Parathyroid adenoma (tissue), 2 donors: ENCODE results near the gene TRIM13.
"Not testable (repeated sequence)": the region's sequence is repeated elsewhere in the genome, so short reads cannot be mapped to it uniquely, and the experiment has no call there.

Source experiments
- H2AFZ ChIP-seq: fragments of 300-600 bp; sonication (generic); one replicate; pipeline ENCODE4 v1.7.0; 2017; ENCODE audit warnings: antibody characterized with exemption, mild to moderate bottlenecking
- H3K27ac ChIP-seq: fragments of 300-600 bp; sonication (generic); one replicate; pipeline ENCODE4 v1.7.0; 2017
- H3K27me3 ChIP-seq: fragments of 300-600 bp; sonication (generic); one replicate; pipeline ENCODE4 v1.7.0; 2017; ENCODE audit warnings: low read length; ENCODE audit not compliant: control insufficient read depth, insufficient read depth
- H3K36me3 ChIP-seq: fragments of 300-600 bp; sonication (generic); one replicate; pipeline ENCODE4 v1.7.0; 2017; ENCODE audit warnings: low read length; ENCODE audit not compliant: control insufficient read depth, insufficient read depth
- H3K4me1 ChIP-seq: fragments of 300-600 bp; sonication (generic); one replicate; pipeline ENCODE4 v1.7.0; 2017; ENCODE audit warnings: control low read depth
- H3K4me2 ChIP-seq: fragments of 300-600 bp; sonication (generic); one replicate; pipeline ENCODE4 v1.7.0; 2017; ENCODE audit warnings: low read length
- H3K4me3 ChIP-seq: fragments of 300-600 bp; sonication (generic); one replicate; pipeline ENCODE4 v1.7.0; 2017; ENCODE audit warnings: low read depth, low read length
- H3K79me2 ChIP-seq: fragments of 300-600 bp; sonication (generic); one replicate; pipeline ENCODE4 v1.7.0; 2017; ENCODE audit warnings: control low read depth
- H3K9ac ChIP-seq: fragments of 300-600 bp; sonication (generic); one replicate; pipeline ENCODE4 v1.7.0; 2017; ENCODE audit warnings: mild to moderate bottlenecking
- H3K9me3 ChIP-seq: fragments of 300-600 bp; sonication (generic); one replicate; pipeline ENCODE4 v1.7.0; 2017; ENCODE audit warnings: low read length; ENCODE audit not compliant: control insufficient read depth
- CTCF ChIP-seq: fragments of 300-600 bp; sonication (generic); IDR thresholded peaks from one replicate; pipeline ENCODE4 v1.7.0; 2017; ENCODE audit warnings: antibody characterized with exemption, mild to moderate bottlenecking
- donor health status: primary hyperparathyroidism.

The TRIM13 gene

GRCh38 chr13:49996951-49997895 is at the start of gene TRIM13:
TSS of gene TRIM13 (plus strand) at chr13:49997042. CDS start at chr13:50011941, 14,899 bp downstream.
- H3K4me1 ChIP-seq: peaks cover 8% of the 10 kb centered on the region
- H3K27ac ChIP-seq: peak within 1 kb of the TSS; percentile 94
- peak within 1 kb of the TSS; percentile 69 for H3K9ac ChIP-seq
- peak; percentile 71 for TF ChIP-seq CTCF
- H3K4me2 ChIP-seq: peak within 1 kb of the TSS; percentile 90
- H2AFZ ChIP-seq: peak within 1 kb of the TSS; percentile 88
- H3K79me2 ChIP-seq: peaks cover 3% of the 10 kb centered on the region
- peaks cover 3% of the 10 kb centered on the region for H3K36me3 ChIP-seq
- H3K9me3 ChIP-seq: no peaks in the 10 kb centered on the region
- H3K27me3 ChIP-seq: no peaks in the 10 kb centered on the region
- peak within 1 kb of the TSS; percentile 94 for H3K4me3 ChIP-seq

- H3K4me3 ChIP-seq: not testable (repeated sequence)
These were observed 48.0 kb upstream of the TRIM13 start for GRCh38 chr13:49948777-49949270.

GRCh38 chr13:49951754-49952535 is 44.9 kb upstream of the TRIM13 start:
- Histone ChIP-seq H3K79me2 (no peaks in the 10 kb centered on the region), H3K27me3 (no peaks in the 10 kb centered on the region), H3K4me2 (no peak overlapping the region), H3K36me3 (no peaks in the 10 kb centered on the region), H3K4me3 (no peak overlapping the region), H2AFZ (no peak overlapping the region), H3K4me1 (no peaks in the 10 kb centered on the region), H3K27ac (no peak overlapping the region), H3K9ac (no peak overlapping the region), H3K9me3 (no peaks in the 10 kb centered on the region)
- TF ChIP-seq CTCF: no peak

More at GRCh38 chr13:49948777-49949270, 48.0 kb upstream of the TRIM13 start:
- not testable (repeated sequence) for H3K4me1 ChIP-seq, H3K36me3 ChIP-seq, H3K9me3 ChIP-seq, H3K9ac ChIP-seq, H3K27ac ChIP-seq, H3K4me2 ChIP-seq, H2AFZ ChIP-seq, H3K79me2 ChIP-seq, H3K27me3 ChIP-seq

- Histone ChIP-seq H3K79me2 (no peaks in the 10 kb centered on the region), H3K4me2 (no peak overlapping the region), H2AFZ (no peak overlapping the region), H3K36me3 (no peaks in the 10 kb centered on the region), H3K4me1 (no peaks in the 10 kb centered on the region), H3K4me3 (no peak overlapping the region), H3K27ac (no peak overlapping the region), H3K27me3 (no peaks in the 10 kb centered on the region), H3K9me3 (no peaks in the 10 kb centered on the region), H3K9ac (no peak overlapping the region)
- TF ChIP-seq CTCF: no peak
These were observed 43.3 kb upstream of the TRIM13 start for GRCh38 chr13:49953560-49953959.
